Ovary (tissue), 9 donors: Measurements from ENCODE around the gene ALPP. TPM values are rescaled to one million over a fixed set of nuclear protein-coding genes. Genes with fewer than 3 reads are reported as not detected.
"Not testable (repeated sequence)": the region's sequence is repeated elsewhere in the genome, so short reads cannot be mapped to it uniquely, and the experiment has no call there.

Experiments used
- DNase-seq, 5 donors: peaks; one replicate each; pipeline ENCODE4 v3.0.0-alpha.2; 2019 to 2020
- H3K27ac ChIP-seq, 2 donors: fragments of 200-600 bp; one replicate each; pipeline versions ENCODE4 v1.5.1 to v1.8.0; 2019 to 2022
- H3K27me3 ChIP-seq: fragments of 200-600 bp; one replicate; pipeline ENCODE4 v1.8.0; 2022
- H3K36me3 ChIP-seq: fragments of 200-600 bp; sonication (generic); one replicate; pipeline ENCODE4 v1.5.1; 2019
- H3K4me1 ChIP-seq: one replicate; pipeline ENCODE4 v1.8.1; 2013; ENCODE audit warnings: mild to moderate bottlenecking, moderate library complexity; ENCODE audit not compliant: insufficient read depth
- H3K4me3 ChIP-seq: fragments of 200-600 bp; sonication (generic); one replicate; pipeline ENCODE4 v1.5.1; 2017
- H3K9me3 ChIP-seq, 2 donors: fragments of 200-600 bp in 1 of 2; sonication (generic) in 1 of 2; one replicate each; pipeline versions ENCODE4 v1.5.1 to v1.8.1; 2013 to 2019; ENCODE audit warnings: mild to moderate bottlenecking in 1 of 2, moderate library complexity in 1 of 2
- CTCF ChIP-seq, 3 donors: fragments of 450-650 bp in 2 of 3; fragments of 200-600 bp in 1 of 3; IDR thresholded peaks; one replicate each; pipeline versions ENCODE4 v1.5.1 to v1.8.0; 2016 to 2022; ENCODE audit warnings: antibody characterized with exemption in 3 of 3, mild to moderate bottlenecking in 1 of 3
- EP300 ChIP-seq: sonication (generic); formaldehyde crosslinking; IDR thresholded peaks from one replicate; pipeline ENCODE4 v1.6.1; 2017; ENCODE audit warnings: antibody characterized with exemption
- POLR2A ChIP-seq: fragments of 450-650 bp; IDR thresholded peaks from one replicate; pipeline ENCODE4 v1.6.1; 2017; ENCODE audit warnings: antibody characterized with exemption, mild to moderate bottlenecking, moderate library complexity
- WGBS, 3 donors: extraction: QIAGEN DNeasy Blood & Tissue Kit in 1 of 3; methylation state at CpG; one replicate each; pipeline versions ENCODE4 v1.1.5 to v1.1.7; 2013 to 2017; 5-methylcytosine and 5-hydroxymethylcytosine counted together
- intact Hi-C, 4 donors: fragments of 100-400 bp; cut with DNase I; formaldehyde crosslinking; loops; one replicate each; pipeline versions ENCODE4 v1.11.0 to v1.15.1; 2022 to 2023
- polyA plus RNA-seq, 2 donors: library from polyadenylated mRNA; stranded (reverse); fragments of 200-250 nt in 1 of 2; fragments of 350-450 nt in 1 of 2; fragmentation: Illumina TruSeq in 1 of 2; extraction: RNeasy Lipid Tissue Mini Kit (QIAGEN cat#74804) in 1 of 2; gene quantifications; one replicate each; pipeline ENCODE4 v1.2.3, GENCODE V29; 2013 to 2014
- total RNA-seq, 7 donors: library from RNA; depleted of rRNA in 2 of 7; stranded (reverse); fragments of >200 nt in 2 of 7; fragmentation: NEBNext Ultra II Directional in 3 of 7; extraction: Animal tissue kit (Norgen Biotek cat#: 25700) in 3 of 7; gene quantifications; one replicate each; pipeline versions ENCODE4 v1.1.0 to v1.2.4, GENCODE V29; 2016 to 2023
- donor health status: DM: no; HTN: no; CAD: no; lungs with moderate emphysema.
- donor health status: DM: no; HTN: no; CAD: no.
- donor health status: Bipolar disorder and iron deficiency.
- donor health status: DM: yes; HTN: yes; CAD: no.
- donor health status: DM: no; HTN: no; CAD: no.
- donor health status: DM: yes; HTN: yes; CAD: no.

ALPP gene
- total and polyA plus RNA-seq, 9 donors, result 0.20 to 21.6 (median 8.5) TPM; not detected in 4

DNA sequence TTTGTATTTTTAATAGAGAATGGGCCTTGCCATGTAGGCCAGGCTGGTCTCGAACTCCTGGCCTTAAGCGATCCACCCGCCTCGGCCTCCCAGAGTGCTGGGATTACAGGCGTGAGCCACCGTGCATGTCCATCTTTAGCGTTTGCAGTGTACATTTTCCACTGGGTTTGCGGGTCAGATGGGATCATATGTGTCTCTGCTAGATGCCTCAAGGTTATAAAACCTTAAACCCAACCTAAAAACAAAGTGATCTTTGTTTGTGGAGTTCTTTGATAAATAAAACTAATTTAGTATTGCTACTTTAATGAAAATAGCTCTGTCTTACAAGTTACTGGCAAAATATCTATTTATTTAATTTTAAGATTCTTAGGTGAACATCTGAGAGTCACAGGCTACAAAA, 15.0 kb downstream of the ALPP start:
- Histone ChIP-seq H3K4me3 (no peak overlapping the region), H3K27ac (no peak overlapping the region), H3K36me3 (no peaks in the 10 kb centered on the region), H3K9me3 (no peaks in the 10 kb centered on the region), H3K27me3 (no peaks in the 10 kb centered on the region), H3K4me1 (no peaks in the 10 kb centered on the region)
- TF ChIP-seq POLR2A (no peak), CTCF (IDR thresholded peaks at IDR 0.05) (no peak), EP300 (no peak)
- intact Hi-C loops, result no loop called here
- DNase-seq, result no peak
- WGBS, 3 donors, result 92 to 96% (median 92%) methylated on average over 8 of the region's 8 CpGs

- H3K4me1 ChIP-seq, H3K27me3 ChIP-seq, H3K9me3 ChIP-seq, DNase-seq, H3K27ac ChIP-seq, intact Hi-C loops, H3K4me3 ChIP-seq, H3K36me3 ChIP-seq: not testable (repeated sequence)
- 92 to 93% (median 92%) methylated on average over 7 of the region's 7 CpGs for WGBS, 3 donors
Observed at GRCh38 chr2:232394431-232394830, 15.9 kb downstream of the ALPP start.

DNA sequence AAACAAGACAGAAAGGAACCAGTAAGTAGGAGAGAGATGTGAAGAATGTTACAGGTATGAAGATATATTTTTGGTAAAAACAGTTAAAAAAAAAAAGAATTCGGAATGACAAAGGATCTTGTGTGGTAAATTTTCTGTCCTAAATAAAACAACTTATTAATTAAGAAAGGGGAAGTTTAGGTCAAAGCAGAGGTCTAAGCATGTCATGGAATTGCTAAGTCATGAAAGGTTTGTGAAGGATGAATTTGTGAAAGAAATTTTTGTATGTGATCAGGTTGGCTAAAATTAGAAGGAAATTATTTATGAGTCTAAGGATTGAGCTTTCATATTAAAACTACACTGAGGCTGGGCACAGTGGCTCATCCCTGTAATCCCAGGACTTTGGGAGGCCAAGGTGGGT, 17.0 kb downstream of the ALPP start:
- Histone ChIP-seq H3K36me3 (no peaks in the 10 kb centered on the region), H3K4me1 (no peaks in the 10 kb centered on the region), H3K9me3 (no peaks in the 10 kb centered on the region), H3K4me3 (no peak overlapping the region), H3K27me3 (no peaks in the 10 kb centered on the region), H3K27ac (no peak overlapping the region)
- no peak for DNase-seq
- intact Hi-C loops, result no loop called here
- no peak for TF ChIP-seq EP300
- TF ChIP-seq CTCF (IDR thresholded peaks at IDR 0.05), result no peak
- TF ChIP-seq POLR2A, result no peak
- WGBS, 3 donors, result 76 to 87% (median 80%) methylated on average over 1 of the region's 1 CpG

DNA sequence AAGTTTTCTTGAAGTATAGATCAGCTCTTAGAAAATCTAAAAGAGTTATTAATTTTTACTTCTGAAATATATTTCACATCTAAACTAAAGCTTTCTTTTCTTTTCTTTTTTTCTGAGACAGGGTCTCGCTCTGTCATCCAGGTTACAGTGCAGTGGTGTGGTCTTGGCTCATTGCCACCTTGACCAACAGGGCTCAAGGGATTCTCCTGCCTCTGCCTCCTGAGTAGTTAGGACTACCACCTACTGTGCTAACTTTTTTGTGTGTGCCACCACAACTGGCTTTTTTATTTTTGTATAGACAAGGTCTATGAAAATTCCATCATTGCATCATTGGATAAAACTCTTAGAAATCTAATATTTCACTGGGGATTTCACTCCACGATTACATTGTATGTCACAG, 18.1 kb downstream of the ALPP start:
- intact Hi-C loops, result no loop called here
- no peak overlapping the region for H3K4me3 ChIP-seq
- no peak for DNase-seq
- no peaks in the 10 kb centered on the region for H3K27me3 ChIP-seq
- no peak for TF ChIP-seq POLR2A
- TF ChIP-seq EP300, result no peak
- no peak for TF ChIP-seq CTCF (IDR thresholded peaks at IDR 0.05)
- no peak overlapping the region for H3K27ac ChIP-seq
- no peaks in the 10 kb centered on the region for H3K4me1 ChIP-seq
- 68 to 73% (median 72%) methylated on average over 2 of the region's 2 CpGs for WGBS, 3 donors
- H3K36me3 ChIP-seq, result no peaks in the 10 kb centered on the region
- no peaks in the 10 kb centered on the region for H3K9me3 ChIP-seq

DNA sequence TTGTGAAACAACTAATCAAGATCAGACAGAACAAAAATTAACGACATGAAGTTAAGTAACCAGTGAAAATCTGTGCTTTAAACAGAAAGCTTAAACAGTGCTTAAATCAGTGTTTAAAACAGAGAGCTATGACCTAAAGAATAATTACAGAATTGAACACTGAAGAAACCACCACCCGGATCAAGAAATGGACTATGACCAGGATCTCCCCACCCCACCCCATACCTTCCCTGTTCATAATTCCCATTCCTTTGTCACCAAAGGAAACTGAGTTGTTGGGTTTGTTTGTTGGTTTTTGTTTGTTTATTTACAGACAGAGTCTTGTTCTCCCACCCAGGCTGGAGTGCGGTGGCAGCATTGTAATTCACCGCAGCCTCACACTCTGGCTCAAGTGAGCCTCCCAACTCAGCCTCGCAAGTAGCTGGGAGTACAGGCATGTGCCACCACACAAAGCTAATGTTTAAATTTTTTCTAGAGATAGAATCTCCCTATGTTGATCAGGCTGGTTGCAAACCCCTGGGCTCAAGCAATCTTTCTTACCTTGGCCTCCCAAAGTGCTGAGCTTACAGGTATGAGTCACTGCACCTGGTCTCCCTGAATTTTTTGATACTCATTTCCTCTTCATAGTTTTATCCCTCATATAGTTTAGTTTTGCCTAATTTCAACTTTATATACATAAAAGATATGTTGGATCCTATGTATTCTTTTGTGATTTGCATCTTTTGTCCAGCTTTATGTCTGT, 19.9 kb downstream of the ALPP start:
- intact Hi-C loops, result no loop called here
- 80 to 83% (median 81%) methylated on average over 5 of the region's 5 CpGs for WGBS, 3 donors
- H3K27me3 ChIP-seq, result no peaks in the 10 kb centered on the region

More for the DNA sequence above, 19.9 kb downstream of the ALPP start:
- Histone ChIP-seq H3K36me3 (no peaks in the 10 kb centered on the region), H3K9me3 (no peaks in the 10 kb centered on the region), H3K4me1 (no peaks in the 10 kb centered on the region), H3K4me3 (no peak overlapping the region), H3K27ac (no peak overlapping the region)
- no peak for DNase-seq
- TF ChIP-seq CTCF (IDR thresholded peaks at IDR 0.05), result no peak
- no peak for TF ChIP-seq POLR2A
- no peak for TF ChIP-seq EP300
